ENCODE data around the gene DAW1. TPM values are rescaled to one million over a fixed set of nuclear protein-coding genes. Genes with fewer than 3 reads are reported as not detected.

The DAW1 gene
- total and polyA plus RNA-seq, 10 of the 15 experiments (the other 5 are each of a cell fraction or from before 2014, with no cell fraction given) = 0.04 TPM; not detected in 9

DNA sequence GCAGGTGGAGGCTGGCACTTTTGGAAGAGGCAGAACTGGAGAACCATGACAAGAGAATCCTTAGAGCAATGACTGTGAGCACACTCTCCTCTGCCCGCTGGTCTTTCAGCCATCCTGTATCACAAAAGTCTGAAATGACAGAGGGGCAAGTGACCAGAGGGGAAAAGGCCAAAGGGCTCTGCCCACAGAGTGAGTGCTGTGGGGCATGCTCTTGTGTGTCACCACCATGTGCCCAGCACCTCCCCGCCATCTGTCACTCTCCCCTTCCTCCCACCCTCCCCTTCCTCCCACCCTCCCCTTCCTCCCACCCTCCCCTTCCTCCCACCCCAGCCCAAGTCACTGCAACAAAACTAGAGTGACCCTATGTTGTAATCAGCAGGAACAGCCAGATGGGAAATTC, 31.9 kb downstream of the DAW1 start:
- ATAC-seq (no peak), DNase-seq (ENCODE audit: low read depth, low spot score) (no peak), FAIRE-seq (no peak)
- CTCF ChIA-PET = interaction anchor here (0.9 kb wide), 1 partner anchor 13 kb away, joined by 4 read pairs; no protein-coding TSS in a partner anchor
- Histone ChIP-seq H3K79me2 (ENCODE audit: control insufficient read depth, insufficient read depth, low read length) (no peaks in the 10 kb centered on the region), H3K27ac (ENCODE audit: control insufficient read depth, insufficient read depth) (no peak overlapping the region), H3K36me3 (ENCODE audit: control insufficient read depth in 2 of 2, insufficient read depth in 2 of 2, low read length in 1 of 2) (no peaks in the 10 kb centered on the region), H3K4me1 (ENCODE audit: control insufficient read depth, insufficient read depth, low read length) (no peaks in the 10 kb centered on the region), H4K20me1 (ENCODE audit: control insufficient read depth, insufficient read depth) (no peaks in the 10 kb centered on the region), H3K27me3 (replicated peaks in 1 of 2; ENCODE audit: control insufficient read depth in 2 of 2, insufficient read depth in 2 of 2, low read length in 1 of 2) (peaks cover 0 to 2% of the 10 kb centered on the region in 2 experiments; a peak in 2 of 4 replicates), H3K4me2 (ENCODE audit: control insufficient read depth, insufficient read depth) (no peak overlapping the region), H3K9me3 (replicated peaks; ENCODE audit: control insufficient read depth, insufficient read depth, low read length) (no peaks in the 10 kb centered on the region), H2AFZ (ENCODE audit: control insufficient read depth, low read depth, low read length) (no peak overlapping the region), H3K4me3 (no peak overlapping the region), H3K9ac (ENCODE audit: control insufficient read depth, insufficient read depth, low read length) (no peak overlapping the region)
- intact Hi-C loops (cut with micrococcal nuclease; ENCODE audit: unreplicated experiment) (no loop called here), in situ Hi-C loops (cut with MboI) (no loop called here)
- POLR2A ChIA-PET = no interaction called here
- BruUV-seq (replicated peaks) = no TSS peak
- RAD21 ChIA-PET (ENCODE audit: unreplicated experiment) = no interaction called here
- SMC1A ChIA-PET (ENCODE audit: uncharacterized antibody, unreplicated experiment) = interaction anchor here (0.6 kb wide), 1 partner anchor 12 kb away, joined by 3 read pairs; no protein-coding TSS in a partner anchor
- TF ChIP-seq TAF1 (IDR thresholded peaks at IDR 0.05; ENCODE audit: borderline replicate concordance, low read depth, low read length) = no peak
- no peak for TF ChIP-seq ZSCAN29 (IDR thresholded peaks at IDR 0.05)
- TF ChIP-seq, protein P1, sequence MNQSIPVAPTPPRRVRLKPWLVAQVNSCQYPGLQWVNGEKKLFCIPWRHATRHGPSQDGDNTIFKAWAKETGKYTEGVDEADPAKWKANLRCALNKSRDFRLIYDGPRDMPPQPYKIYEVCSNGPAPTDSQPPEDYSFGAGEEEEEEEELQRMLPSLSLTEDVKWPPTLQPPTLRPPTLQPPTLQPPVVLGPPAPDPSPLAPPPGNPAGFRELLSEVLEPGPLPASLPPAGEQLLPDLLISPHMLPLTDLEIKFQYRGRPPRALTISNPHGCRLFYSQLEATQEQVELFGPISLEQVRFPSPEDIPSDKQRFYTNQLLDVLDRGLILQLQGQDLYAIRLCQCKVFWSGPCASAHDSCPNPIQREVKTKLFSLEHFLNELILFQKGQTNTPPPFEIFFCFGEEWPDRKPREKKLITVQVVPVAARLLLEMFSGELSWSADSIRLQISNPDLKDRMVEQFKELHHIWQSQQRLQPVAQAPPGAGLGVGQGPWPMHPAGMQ (IDR thresholded peaks at IDR 0.05; ENCODE audit: borderline replicate concordance) = no peak
- TF ChIP-seq, protein P2, sequence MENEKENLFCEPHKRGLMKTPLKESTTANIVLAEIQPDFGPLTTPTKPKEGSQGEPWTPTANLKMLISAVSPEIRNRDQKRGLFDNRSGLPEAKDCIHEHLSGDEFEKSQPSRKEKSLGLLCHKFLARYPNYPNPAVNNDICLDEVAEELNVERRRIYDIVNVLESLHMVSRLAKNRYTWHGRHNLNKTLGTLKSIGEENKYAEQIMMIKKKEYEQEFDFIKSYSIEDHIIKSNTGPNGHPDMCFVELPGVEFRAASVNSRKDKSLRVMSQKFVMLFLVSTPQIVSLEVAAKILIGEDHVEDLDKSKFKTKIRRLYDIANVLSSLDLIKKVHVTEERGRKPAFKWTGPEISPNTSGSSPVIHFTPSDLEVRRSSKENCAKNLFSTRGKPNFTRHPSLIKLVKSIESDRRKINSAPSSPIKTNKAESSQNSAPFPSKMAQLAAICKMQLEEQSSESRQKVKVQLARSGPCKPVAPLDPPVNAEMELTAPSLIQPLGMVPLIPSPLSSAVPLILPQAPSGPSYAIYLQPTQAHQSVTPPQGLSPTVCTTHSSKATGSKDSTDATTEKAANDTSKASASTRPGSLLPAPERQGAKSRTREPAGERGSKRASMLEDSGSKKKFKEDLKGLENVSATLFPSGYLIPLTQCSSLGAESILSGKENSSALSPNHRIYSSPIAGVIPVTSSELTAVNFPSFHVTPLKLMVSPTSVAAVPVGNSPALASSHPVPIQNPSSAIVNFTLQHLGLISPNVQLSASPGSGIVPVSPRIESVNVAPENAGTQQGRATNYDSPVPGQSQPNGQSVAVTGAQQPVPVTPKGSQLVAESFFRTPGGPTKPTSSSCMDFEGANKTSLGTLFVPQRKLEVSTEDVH (IDR thresholded peaks at IDR 0.05; ENCODE audit: low read depth, partially characterized antibody) = no peak
- 7% methylated on average over 2 of the region's 2 CpGs for WGBS (ENCODE audit: insufficient coverage, insufficient replicate concordance, low lambda C conversion rate, missing lambda C conversion rate)

All from GM12878 (cell line).